Measurements from ENCODE around the gene CNTRL. TPM values are rescaled to one million over a fixed set of nuclear protein-coding genes. Genes with fewer than 3 reads are reported as not detected.

The CNTRL gene
- total and polyA plus RNA-seq, 2 of the 8 experiments (the other 6 are each of a cell fraction or from before 2014, with no cell fraction given) = 5.1 to 13.9 TPM

- TF ChIP-seq TAF1 (IDR thresholded peaks at IDR 0.05; ENCODE audit: low read depth, low read length) (no peak), EP300 (IDR thresholded peaks at IDR 0.05; ENCODE audit: borderline replicate concordance in 1 of 2, low read depth in 2 of 2, low read length in 2 of 2) (no peak)
- TF ChIP-seq, protein P1, sequence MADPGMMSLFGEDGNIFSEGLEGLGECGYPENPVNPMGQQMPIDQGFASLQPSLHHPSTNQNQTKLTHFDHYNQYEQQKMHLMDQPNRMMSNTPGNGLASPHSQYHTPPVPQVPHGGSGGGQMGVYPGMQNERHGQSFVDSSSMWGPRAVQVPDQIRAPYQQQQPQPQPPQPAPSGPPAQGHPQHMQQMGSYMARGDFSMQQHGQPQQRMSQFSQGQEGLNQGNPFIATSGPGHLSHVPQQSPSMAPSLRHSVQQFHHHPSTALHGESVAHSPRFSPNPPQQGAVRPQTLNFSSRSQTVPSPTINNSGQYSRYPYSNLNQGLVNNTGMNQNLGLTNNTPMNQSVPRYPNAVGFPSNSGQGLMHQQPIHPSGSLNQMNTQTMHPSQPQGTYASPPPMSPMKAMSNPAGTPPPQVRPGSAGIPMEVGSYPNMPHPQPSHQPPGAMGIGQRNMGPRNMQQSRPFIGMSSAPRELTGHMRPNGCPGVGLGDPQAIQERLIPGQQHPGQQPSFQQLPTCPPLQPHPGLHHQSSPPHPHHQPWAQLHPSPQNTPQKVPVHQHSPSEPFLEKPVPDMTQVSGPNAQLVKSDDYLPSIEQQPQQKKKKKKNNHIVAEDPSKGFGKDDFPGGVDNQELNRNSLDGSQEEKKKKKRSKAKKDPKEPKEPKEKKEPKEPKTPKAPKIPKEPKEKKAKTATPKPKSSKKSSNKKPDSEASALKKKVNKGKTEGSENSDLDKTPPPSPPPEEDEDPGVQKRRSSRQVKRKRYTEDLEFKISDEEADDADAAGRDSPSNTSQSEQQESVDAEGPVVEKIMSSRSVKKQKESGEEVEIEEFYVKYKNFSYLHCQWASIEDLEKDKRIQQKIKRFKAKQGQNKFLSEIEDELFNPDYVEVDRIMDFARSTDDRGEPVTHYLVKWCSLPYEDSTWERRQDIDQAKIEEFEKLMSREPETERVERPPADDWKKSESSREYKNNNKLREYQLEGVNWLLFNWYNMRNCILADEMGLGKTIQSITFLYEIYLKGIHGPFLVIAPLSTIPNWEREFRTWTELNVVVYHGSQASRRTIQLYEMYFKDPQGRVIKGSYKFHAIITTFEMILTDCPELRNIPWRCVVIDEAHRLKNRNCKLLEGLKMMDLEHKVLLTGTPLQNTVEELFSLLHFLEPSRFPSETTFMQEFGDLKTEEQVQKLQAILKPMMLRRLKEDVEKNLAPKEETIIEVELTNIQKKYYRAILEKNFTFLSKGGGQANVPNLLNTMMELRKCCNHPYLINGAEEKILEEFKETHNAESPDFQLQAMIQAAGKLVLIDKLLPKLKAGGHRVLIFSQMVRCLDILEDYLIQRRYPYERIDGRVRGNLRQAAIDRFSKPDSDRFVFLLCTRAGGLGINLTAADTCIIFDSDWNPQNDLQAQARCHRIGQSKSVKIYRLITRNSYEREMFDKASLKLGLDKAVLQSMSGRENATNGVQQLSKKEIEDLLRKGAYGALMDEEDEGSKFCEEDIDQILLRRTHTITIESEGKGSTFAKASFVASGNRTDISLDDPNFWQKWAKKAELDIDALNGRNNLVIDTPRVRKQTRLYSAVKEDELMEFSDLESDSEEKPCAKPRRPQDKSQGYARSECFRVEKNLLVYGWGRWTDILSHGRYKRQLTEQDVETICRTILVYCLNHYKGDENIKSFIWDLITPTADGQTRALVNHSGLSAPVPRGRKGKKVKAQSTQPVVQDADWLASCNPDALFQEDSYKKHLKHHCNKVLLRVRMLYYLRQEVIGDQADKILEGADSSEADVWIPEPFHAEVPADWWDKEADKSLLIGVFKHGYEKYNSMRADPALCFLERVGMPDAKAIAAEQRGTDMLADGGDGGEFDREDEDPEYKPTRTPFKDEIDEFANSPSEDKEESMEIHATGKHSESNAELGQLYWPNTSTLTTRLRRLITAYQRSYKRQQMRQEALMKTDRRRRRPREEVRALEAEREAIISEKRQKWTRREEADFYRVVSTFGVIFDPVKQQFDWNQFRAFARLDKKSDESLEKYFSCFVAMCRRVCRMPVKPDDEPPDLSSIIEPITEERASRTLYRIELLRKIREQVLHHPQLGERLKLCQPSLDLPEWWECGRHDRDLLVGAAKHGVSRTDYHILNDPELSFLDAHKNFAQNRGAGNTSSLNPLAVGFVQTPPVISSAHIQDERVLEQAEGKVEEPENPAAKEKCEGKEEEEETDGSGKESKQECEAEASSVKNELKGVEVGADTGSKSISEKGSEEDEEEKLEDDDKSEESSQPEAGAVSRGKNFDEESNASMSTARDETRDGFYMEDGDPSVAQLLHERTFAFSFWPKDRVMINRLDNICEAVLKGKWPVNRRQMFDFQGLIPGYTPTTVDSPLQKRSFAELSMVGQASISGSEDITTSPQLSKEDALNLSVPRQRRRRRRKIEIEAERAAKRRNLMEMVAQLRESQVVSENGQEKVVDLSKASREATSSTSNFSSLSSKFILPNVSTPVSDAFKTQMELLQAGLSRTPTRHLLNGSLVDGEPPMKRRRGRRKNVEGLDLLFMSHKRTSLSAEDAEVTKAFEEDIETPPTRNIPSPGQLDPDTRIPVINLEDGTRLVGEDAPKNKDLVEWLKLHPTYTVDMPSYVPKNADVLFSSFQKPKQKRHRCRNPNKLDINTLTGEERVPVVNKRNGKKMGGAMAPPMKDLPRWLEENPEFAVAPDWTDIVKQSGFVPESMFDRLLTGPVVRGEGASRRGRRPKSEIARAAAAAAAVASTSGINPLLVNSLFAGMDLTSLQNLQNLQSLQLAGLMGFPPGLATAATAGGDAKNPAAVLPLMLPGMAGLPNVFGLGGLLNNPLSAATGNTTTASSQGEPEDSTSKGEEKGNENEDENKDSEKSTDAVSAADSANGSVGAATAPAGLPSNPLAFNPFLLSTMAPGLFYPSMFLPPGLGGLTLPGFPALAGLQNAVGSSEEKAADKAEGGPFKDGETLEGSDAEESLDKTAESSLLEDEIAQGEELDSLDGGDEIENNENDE (IDR thresholded peaks at IDR 0.05; ENCODE audit: insufficient replicate concordance, low read length) = no peak
Measured at GRCh38 chr9:121038362-121038761, 36.4 kb upstream of the CNTRL start (continued).
